ENCODE measurements around the gene CLDND1. TPM values are rescaled to one million over a fixed set of nuclear protein-coding genes. Genes with fewer than 3 reads are reported as not detected.

CLDND1 gene
- total RNA-seq, 1 experiment from 2014 or later: 472 TPM

- ChIA-PET POLR2A (interaction anchor here (1.0 kb wide), 1 partner anchor 66 kb away, joined by 3 read pairs; no protein-coding TSS in a partner anchor), RAD21 (ENCODE audit: low non-redundant PET in 1 of 2, low total read pairs in 2 of 2, uncharacterized antibody in 2 of 2, unreplicated experiment in 2 of 2) (no interaction called here), CTCF (no interaction called here)
- Histone ChIP-seq H2AFZ (ENCODE audit: low read depth, low read length, poor library complexity, severe bottlenecking) (no peak overlapping the region), H3K79me2 (ENCODE audit: insufficient read depth, low read length) (peaks cover 71% of the 10 kb centered on the region), H3K9me2 (ENCODE audit: insufficient read depth) (no peaks in the 10 kb centered on the region), H3K9me3 (ENCODE audit: control insufficient read depth in 1 of 2, insufficient read depth in 1 of 2, low read depth in 1 of 2, low read length in 2 of 2) (no peaks in the 10 kb centered on the region), H3K4me1 (ENCODE audit: control insufficient read depth in 1 of 2, insufficient read depth in 2 of 2, low read length in 2 of 2) (peaks cover 61 to 86% of the 10 kb centered on the region in 2 experiments), H3K4me2 (ENCODE audit: low read length) (peak overlapping the region; percentile 87), H3K27me3 (ENCODE audit: insufficient read depth, low read length) (no peaks in the 10 kb centered on the region), H3K27ac (ENCODE audit: low read depth, low read length) (peak overlapping the region; percentile 86), H3K4me3 (replicated peaks in 1 of 2; ENCODE audit: low read depth in 1 of 2, low read length in 2 of 2) (no peak overlapping the region), H3K36me3 (ENCODE audit: control insufficient read depth in 1 of 2, insufficient read depth in 2 of 2, low read length in 2 of 2) (peaks cover 46 to 54% of the 10 kb centered on the region in 2 experiments), H3K9ac (ENCODE audit: low read length) (peak overlapping the region; percentile 6; the same call in 1 of the 2 replicates), H4K20me1 (ENCODE audit: insufficient read depth) (no peaks in the 10 kb centered on the region)
- TF ChIP-seq FOSL1 (IDR thresholded peaks at IDR 0.05; ENCODE audit: low read depth) (peak; percentile 14; the same call in 1 of the 2 replicates), EZH2phosphoT487 (IDR thresholded peaks at IDR 0.05; ENCODE audit: borderline replicate concordance) (no peak)
- intact Hi-C loops (cut with micrococcal nuclease): no loop called here
- DNase-seq (ENCODE audit: low read depth, low spot score): no peak
- ATAC-seq: no peak
- no TSS peak for BruUV-seq (replicated peaks)
These were observed 3.4 kb downstream of the CLDND1 start for GRCh38 chr3:98519351-98519750.

GRCh38 chr3:98518816-98519215, 3.9 kb downstream of the CLDND1 start:
- CTCF ChIA-PET: no interaction called here
- Histone ChIP-seq H3K4me2 (ENCODE audit: low read length) (peak overlapping the region; percentile 87; the same call in 1 of the 2 replicates), H3K9me3 (ENCODE audit: control insufficient read depth in 1 of 2, insufficient read depth in 1 of 2, low read depth in 1 of 2, low read length in 2 of 2) (no peaks in the 10 kb centered on the region), H3K9me2 (ENCODE audit: insufficient read depth) (no peaks in the 10 kb centered on the region), H3K79me2 (ENCODE audit: insufficient read depth, low read length) (peaks cover 71% of the 10 kb centered on the region), H3K9ac (ENCODE audit: low read length) (peak overlapping the region; percentile 6), H4K20me1 (ENCODE audit: insufficient read depth) (no peaks in the 10 kb centered on the region), H2AFZ (ENCODE audit: low read depth, low read length, poor library complexity, severe bottlenecking) (no peak overlapping the region), H3K36me3 (ENCODE audit: control insufficient read depth in 1 of 2, insufficient read depth in 2 of 2, low read length in 2 of 2) (peaks cover 46 to 54% of the 10 kb centered on the region in 2 experiments), H3K4me3 (replicated peaks in 1 of 2; ENCODE audit: low read depth in 1 of 2, low read length in 2 of 2) (no peak overlapping the region), H3K4me1 (ENCODE audit: control insufficient read depth in 1 of 2, insufficient read depth in 2 of 2, low read length in 2 of 2) (peaks cover 66 to 89% of the 10 kb centered on the region in 2 experiments), H3K27ac (ENCODE audit: low read depth, low read length) (peak overlapping the region; percentile 86), H3K27me3 (ENCODE audit: insufficient read depth, low read length) (no peaks in the 10 kb centered on the region)
- DNase-seq (ENCODE audit: low read depth, low spot score): no peak
- no peak for ATAC-seq
- RAD21 ChIA-PET (ENCODE audit: low non-redundant PET in 1 of 2, low total read pairs in 2 of 2, uncharacterized antibody in 2 of 2, unreplicated experiment in 2 of 2): no interaction called here
- POLR2A ChIA-PET: no interaction called here
- BruUV-seq (replicated peaks): no TSS peak
- intact Hi-C loops (cut with micrococcal nuclease): no loop called here
- TF ChIP-seq CTCF (IDR thresholded peaks at IDR 0.05 in 2 of 3, conservative IDR thresholded peaks at IDR 0.05 in 1 of 3; ENCODE audit: borderline replicate concordance in 1 of 3, insufficient read depth in 1 of 3, low read depth in 2 of 3, low read length in 2 of 3): no peak
- TF ChIP-seq ZNF274 (IDR thresholded peaks at IDR 0.05; ENCODE audit: low read depth, low read length): no peak
- no peak for TF ChIP-seq ELF1 (IDR thresholded peaks at IDR 0.05; ENCODE audit: borderline replicate concordance, low read depth)
- TF ChIP-seq EZH2phosphoT487 (IDR thresholded peaks at IDR 0.05; ENCODE audit: borderline replicate concordance): no peak
- no peak for TF ChIP-seq CEBPB (IDR thresholded peaks at IDR 0.05; ENCODE audit: low read depth)
- TF ChIP-seq YY1 (IDR thresholded peaks at IDR 0.05; ENCODE audit: extremely low read depth, insufficient replicate concordance, low read depth, low read length): no peak
- TF ChIP-seq FOSL1 (IDR thresholded peaks at IDR 0.05; ENCODE audit: low read depth): no peak
- TF ChIP-seq POLR2A (IDR thresholded peaks at IDR 0.05; ENCODE audit: borderline replicate concordance, extremely low read depth, insufficient read depth, insufficient read length): no peak
- TF ChIP-seq ZBTB33 (IDR thresholded peaks at IDR 0.05; ENCODE audit: extremely low read depth, insufficient replicate concordance, low read length): no peak
- TF ChIP-seq MAX (IDR thresholded peaks at IDR 0.05): no peak
- no peak for TF ChIP-seq ATF3 (IDR thresholded peaks at IDR 0.05)
